Esophagus muscularis mucosa (tissue), 4 donors: ENCODE results near the gene PTPN4. TPM values are rescaled to one million over a fixed set of nuclear protein-coding genes. Genes with fewer than 3 reads are reported as not detected.

ENCODE experiments used
- DNase-seq: peaks from one replicate; pipeline ENCODE4 v3.0.0-alpha.2; 2017; ENCODE audit errors: extremely low spot score
- H3K27ac ChIP-seq, 4 donors: fragments of 200-600 bp; sonication (generic); replicated peaks in 1 of 4; 1 replicate in 3 of 4; 2 replicates in 1 of 4; pipeline ENCODE4 v1.5.1; 2016 to 2019; ENCODE audit warnings: mild to moderate bottlenecking in 1 of 4
- H3K27me3 ChIP-seq, 4 donors: fragments of 200-600 bp; sonication (generic); one replicate each; pipeline versions ENCODE4 v1.5.1 to v1.6.0; 2016 to 2019
- H3K36me3 ChIP-seq, 4 donors: fragments of 200-600 bp; sonication (generic); one replicate each; pipeline ENCODE4 v1.5.1; 2016 to 2019
- H3K4me1 ChIP-seq, 4 donors: fragments of 200-600 bp; sonication (generic); one replicate each; pipeline ENCODE4 v1.5.1; 2016 to 2019
- H3K4me3 ChIP-seq, 4 donors: fragments of 200-600 bp; sonication (generic); 1 replicate in 2 of 4; 2 replicates in 2 of 4; pipeline ENCODE4 v1.5.1; 2016 to 2019; ENCODE audit warnings: mild to moderate bottlenecking in 4 of 4, moderate library complexity in 1 of 4
- H3K9me3 ChIP-seq, 4 donors: fragments of 200-600 bp; sonication (generic); 1 replicate in 3 of 4; 2 replicates in 1 of 4; pipeline ENCODE4 v1.5.1; 2016 to 2019
- CTCF ChIP-seq, 3 experiments: fragments of 200-600 bp in 2 of 3; fragments of 450-650 bp in 1 of 3; sonication (generic) in 2 of 3; IDR thresholded peaks; one replicate each; pipeline ENCODE4 v1.5.1; 2017 to 2019; ENCODE audit warnings: antibody characterized with exemption in 3 of 3, mild to moderate bottlenecking in 2 of 3, moderate library complexity in 1 of 3
- EP300 ChIP-seq: sonication (generic); formaldehyde crosslinking; IDR thresholded peaks from one replicate; pipeline ENCODE4 v1.6.1; 2017; ENCODE audit warnings: antibody characterized with exemption
- POLR2A ChIP-seq: fragments of 450-650 bp; IDR thresholded peaks from one replicate; pipeline ENCODE4 v1.6.1; 2017; ENCODE audit warnings: antibody characterized with exemption, moderate library complexity, mild to moderate bottlenecking, low read depth
- POLR2AphosphoS5 ChIP-seq, 2 donors: sonication (generic); formaldehyde crosslinking; IDR thresholded peaks; one replicate each; pipeline ENCODE4 v1.6.1; 2017; ENCODE audit warnings: antibody characterized with exemption in 2 of 2
- WGBS: methylation state at CpG from one replicate; pipeline ENCODE4 v1.1.5; 2018; 5-methylcytosine and 5-hydroxymethylcytosine counted together
- intact Hi-C: fragments of 100-400 bp; cut with DNase I; formaldehyde crosslinking; loops from one replicate; pipeline ENCODE4 v1.15.1; 2023
- total RNA-seq, 4 donors: library from RNA; depleted of rRNA; stranded (reverse); fragments of >200 nt; gene quantifications; one replicate each; pipeline versions ENCODE4 v1.1.0 to v1.2.1, GENCODE V29; 2016

The PTPN4 gene
- total RNA-seq, 4 donors from 2014 or later: 21.3 to 39.9 (median 24.7) TPM

GRCh38 chr2:119958670-119959268, 199.0 kb downstream of the PTPN4 start:
- peaks cover 4 to 36% (median 17%) of the 10 kb centered on the region in 4 donors for H3K36me3 ChIP-seq
- intact Hi-C loops: no loop called here

GRCh38 chr2:119960821-119961220, 201.1 kb downstream of the PTPN4 start:
- Histone ChIP-seq H3K36me3 (peaks cover 4 to 39% (median 20%) of the 10 kb centered on the region in 4 donors), H3K4me1 (no peaks in the 10 kb centered on the region), H3K27me3 (no peaks in the 10 kb centered on the region), H3K4me3 (no peak overlapping the region), H3K9me3 (no peaks in the 10 kb centered on the region), H3K27ac (no peak overlapping the region)
- TF ChIP-seq EP300: no peak
- no peak for TF ChIP-seq POLR2A
- no peak for TF ChIP-seq POLR2AphosphoS5 (IDR thresholded peaks at IDR 0.05)
- TF ChIP-seq CTCF (IDR thresholded peaks at IDR 0.05): no peak
- no peak for DNase-seq
- intact Hi-C loops: no loop called here
- WGBS: 54% methylated on average over 2 of the region's 2 CpGs

More at GRCh38 chr2:119958670-119959268, 199.0 kb downstream of the PTPN4 start:
- TF ChIP-seq POLR2A (no peak), POLR2AphosphoS5 (IDR thresholded peaks at IDR 0.05) (no peak), CTCF (IDR thresholded peaks at IDR 0.05) (no peak), EP300 (no peak)
- no peaks in the 10 kb centered on the region for H3K9me3 ChIP-seq
- no peak overlapping the region for H3K4me3 ChIP-seq
- no peak for DNase-seq
- H3K27me3 ChIP-seq: no peaks in the 10 kb centered on the region
- no peaks in the 10 kb centered on the region for H3K4me1 ChIP-seq
- no peak overlapping the region for H3K27ac ChIP-seq

GRCh38 chr2:119981896-119982295, 222.2 kb downstream of the PTPN4 start:
- Histone ChIP-seq H3K9me3 (no peaks in the 10 kb centered on the region), H3K4me1 (no peaks in the 10 kb centered on the region), H3K27ac (no peak overlapping the region), H3K36me3 (peaks cover 0 to 10% (median 1%) of the 10 kb centered on the region in 4 donors), H3K27me3 (no peaks in the 10 kb centered on the region), H3K4me3 (no peak overlapping the region)
- intact Hi-C loops: no loop called here
- TF ChIP-seq CTCF (IDR thresholded peaks at IDR 0.05) (no peak), POLR2A (no peak), POLR2AphosphoS5 (IDR thresholded peaks at IDR 0.05) (no peak), EP300 (no peak)
- DNase-seq: no peak

- H3K9me3 ChIP-seq: no peaks in the 10 kb centered on the region
- no peak overlapping the region for H3K27ac ChIP-seq
- TF ChIP-seq POLR2A (no peak), POLR2AphosphoS5 (IDR thresholded peaks at IDR 0.05) (no peak), EP300 (no peak), CTCF (IDR thresholded peaks at IDR 0.05) (no peak)
- no peak overlapping the region for H3K4me3 ChIP-seq
- intact Hi-C loops: no loop called here
- WGBS: 58% methylated on average over 2 of the region's 2 CpGs
- H3K4me1 ChIP-seq: no peaks in the 10 kb centered on the region
- H3K36me3 ChIP-seq: peaks cover 0 to 5% (median 0%) of the 10 kb centered on the region in 4 donors
- no peak for DNase-seq
- no peaks in the 10 kb centered on the region for H3K27me3 ChIP-seq
Measured at GRCh38 chr2:119982506-119982905, 222.8 kb downstream of the PTPN4 start.

- Histone ChIP-seq H3K4me1 (no peaks in the 10 kb centered on the region), H3K27me3 (no peaks in the 10 kb centered on the region), H3K36me3 (no peaks in the 10 kb centered on the region), H3K9me3 (no peaks in the 10 kb centered on the region), H3K4me3 (no peak overlapping the region), H3K27ac (no peak overlapping the region)
- no peak for DNase-seq
- WGBS: 95% methylated on average over 3 of the region's 3 CpGs
- intact Hi-C loops: no loop called here
- no peak for TF ChIP-seq POLR2AphosphoS5 (IDR thresholded peaks at IDR 0.05)
- no peak for TF ChIP-seq EP300
- no peak for TF ChIP-seq CTCF (IDR thresholded peaks at IDR 0.05)
- no peak for TF ChIP-seq POLR2A
Measured at GRCh38 chr2:119983108-119983507, 223.4 kb downstream of the PTPN4 start.
